Esophagus muscularis mucosa (tissue), 3 donors: ENCODE data around the gene MYH7.

Source experiments
- CTCF ChIP-seq, 3 experiments: fragments of 200-600 bp in 2 of 3; fragments of 450-650 bp in 1 of 3; sonication (generic) in 2 of 3; IDR thresholded peaks; one replicate each; pipeline ENCODE4 v1.5.1; 2017 to 2019; ENCODE audit warnings: antibody characterized with exemption in 3 of 3, mild to moderate bottlenecking in 2 of 3, moderate library complexity in 1 of 3
- POLR2A ChIP-seq: fragments of 450-650 bp; IDR thresholded peaks from one replicate; pipeline ENCODE4 v1.6.1; 2017; ENCODE audit warnings: antibody characterized with exemption, moderate library complexity, mild to moderate bottlenecking, low read depth

- TF ChIP-seq POLR2A (no peak), CTCF (IDR thresholded peaks at IDR 0.05) (no peak)
Measured at GRCh38 chr14:23439107-23439835, 3.8 kb upstream of the MYH7 start.
